Neural progenitor cell (in vitro differentiated cells): Measurements from ENCODE around the gene OMA1.

Experiments
- CTCF ChIP-seq: fragments of 200-600 bp; sonication (generic); IDR thresholded peaks from 2 replicates; pipeline ENCODE4 v1.5.1; 2017; ENCODE audit warnings: antibody characterized with exemption, mild to moderate bottlenecking
- EZH2 ChIP-seq: fragments of 200-600 bp; sonication (generic); IDR thresholded peaks from 2 replicates; pipeline ENCODE4 v1.6.1; 2017; ENCODE audit warnings: antibody characterized with exemption, mild to moderate bottlenecking, moderate library complexity
- EZH2phosphoT487 ChIP-seq: fragments of 200-600 bp; sonication (generic); IDR thresholded peaks from 2 replicates; pipeline ENCODE4 v1.6.1; 2017; ENCODE audit warnings: antibody characterized with exemption

- TF ChIP-seq CTCF (no peak), EZH2phosphoT487 (no peak), EZH2 (no peak)
These were observed 25.1 kb upstream of the OMA1 start for GRCh38 chr1:58571616-58572015.
